IMR-90 (cell line): ENCODE data around the gene BAIAP2L1.

Experiments used
- BHLHE40 ChIP-seq: fragments of 150-350 bp; IDR thresholded peaks from 2 replicates; pipeline ENCODE4 v1.6.1; 2016; ENCODE audit warnings: mild to moderate bottlenecking, low read depth, low read length
- CEBPB ChIP-seq: IDR thresholded peaks from 2 replicates; pipeline ENCODE4 v1.6.1; 2012; ENCODE audit warnings: low read depth, low read length, improper control_type of control experiment
- CTCF ChIP-seq: conservative IDR thresholded peaks from 2 replicates; pipeline ENCODE4 v1.5.1; 2012; ENCODE audit warnings: mild to moderate bottlenecking, low read depth, low read length, improper control_type of control experiment
- POLR2A ChIP-seq: IDR thresholded peaks from 2 replicates; pipeline ENCODE4 v1.6.1; 2012; ENCODE audit warnings: mild to moderate bottlenecking, low read depth, low read length
- RAD21 ChIP-seq: IDR thresholded peaks from 2 replicates; pipeline ENCODE4 v1.6.1; 2012; ENCODE audit warnings: low read length, improper control_type of control experiment

GRCh38 chr7:98418271-98418635, 17.4 kb upstream of the BAIAP2L1 start:
- TF ChIP-seq CTCF, result no peak
- TF ChIP-seq RAD21, result no peak
- TF ChIP-seq POLR2A, result no peak
- TF ChIP-seq BHLHE40, result no peak
- no peak for TF ChIP-seq CEBPB
